RPMI8226 (cell line): ENCODE data around the gene OR5H14.
"Not testable (repeated sequence)": the region's sequence is repeated elsewhere in the genome, so short reads cannot be mapped to it uniquely, and the experiment has no call there.

Experiments
- DNase-seq: peaks from one replicate; pipeline ENCODE4 v3.0.0-alpha.2; 2015

OR5H14 gene

GRCh38 chr3:98147179-98147578 is at the start of gene OR5H14:
TSS of gene OR5H14 (plus strand) at chr3:98147479. CDS start at chr3:98149386, 1,907 bp downstream.
- no peak for DNase-seq

GRCh38 chr3:98099848-98100247 is 47.4 kb upstream of the OR5H14 start:
- peak; percentile 2 for DNase-seq

- DNase-seq: no peak
These were observed 39.1 kb upstream of the OR5H14 start for GRCh38 chr3:98108162-98108561.

GRCh38 chr3:98109807-98110549 is 37.3 kb upstream of the OR5H14 start:
- DNase-seq: no peak

- DNase-seq: no peak
These were observed 36.8 kb upstream of the OR5H14 start for GRCh38 chr3:98110550-98110908.

- no peak for DNase-seq
These were observed 33.0 kb upstream of the OR5H14 start for GRCh38 chr3:98114264-98114663.

- no peak for DNase-seq
These were observed 31.6 kb upstream of the OR5H14 start for GRCh38 chr3:98115717-98116116.

- no peak for DNase-seq
These were observed 16.9 kb upstream of the OR5H14 start, which contains the start of gene OR5H1 for GRCh38 chr3:98130421-98130820. TSS of gene OR5H1 (plus strand) at chr3:98130721. CDS start at chr3:98132698, 1,977 bp downstream.

- DNase-seq: no peak
These were observed 10.6 kb upstream of the OR5H14 start for GRCh38 chr3:98136631-98137030.

- DNase-seq: not testable (repeated sequence)
These were observed 9.3 kb upstream of the OR5H14 start for GRCh38 chr3:98137826-98138557.

GRCh38 chr3:98140531-98140930 is 6.7 kb upstream of the OR5H14 start:
- no peak for DNase-seq

GRCh38 chr3:98148751-98149150 is 1.5 kb downstream of the OR5H14 start:
- DNase-seq: no peak

- not testable (repeated sequence) for DNase-seq
These were observed 2.2 kb downstream of the OR5H14 start for GRCh38 chr3:98149456-98149855.

- DNase-seq: no peak
These were observed 4.0 kb downstream of the OR5H14 start for GRCh38 chr3:98151241-98151640.

GRCh38 chr3:98166396-98166795 is 19.1 kb downstream of the OR5H14 start, which contains the start of gene OR5H15:
TSS of gene OR5H15 (plus strand) at chr3:98166696. CDS start at chr3:98168700, 2,004 bp downstream.
- DNase-seq: no peak

GRCh38 chr3:98171071-98171470 is 23.8 kb downstream of the OR5H14 start:
- DNase-seq: no peak

- DNase-seq: no peak
These were observed 25.3 kb downstream of the OR5H14 start for GRCh38 chr3:98172621-98173020.

- DNase-seq: no peak
These were observed 33.1 kb downstream of the OR5H14 start for GRCh38 chr3:98180319-98180890.

GRCh38 chr3:98182196-98182595 is 34.9 kb downstream of the OR5H14 start:
- no peak for DNase-seq

GRCh38 chr3:98185180-98185579 is 37.9 kb downstream of the OR5H14 start:
- DNase-seq: no peak

- peak; percentile 35 for DNase-seq
These were observed 41.3 kb downstream of the OR5H14 start for GRCh38 chr3:98188545-98188944.

GRCh38 chr3:98190911-98191310 is 43.6 kb downstream of the OR5H14 start:
- DNase-seq: not testable (repeated sequence)

GRCh38 chr3:98196293-98196692 is 49.0 kb downstream of the OR5H14 start:
- DNase-seq: not testable (repeated sequence)

GRCh38 chr3:98199020-98199419 is 51.7 kb downstream of the OR5H14 start:
- no peak for DNase-seq
